Omental fat pad (tissue), 4 donors: ENCODE measurements around the gene SLC35F5. TPM values are rescaled to one million over a fixed set of nuclear protein-coding genes. Genes with fewer than 3 reads are reported as not detected.

Source experiments
- ATAC-seq: fragments of 150-250 bp; one replicate; pipeline ENCODE4 v1.9.1; 2016; ENCODE audit warnings: mild to moderate bottlenecking, moderate library complexity; ENCODE audit not compliant: low FRiP score
- DNase-seq: peaks from one replicate; pipeline ENCODE4 v3.0.0-alpha.2; 2019; ENCODE audit warnings: low spot score
- total RNA-seq, 4 donors: library from RNA; depleted of rRNA; stranded (reverse); fragments of >200 nt; gene quantifications; one replicate each; pipeline ENCODE4 v1.1.0, GENCODE V29; 2016
- TF ChIP-seq, protein P1 (sequence below), 3 donors: fragments of 450-650 bp; IDR thresholded peaks; one replicate each; pipeline ENCODE4 v1.5.1; 2016 to 2017; ENCODE audit warnings: antibody characterized with exemption in 3 of 3, mild to moderate bottlenecking in 3 of 3, moderate library complexity in 2 of 3

Gene SLC35F5
- total RNA-seq, 4 donors from 2014 or later, result 57.2 to 87.0 (median 69.1) TPM

DNA sequence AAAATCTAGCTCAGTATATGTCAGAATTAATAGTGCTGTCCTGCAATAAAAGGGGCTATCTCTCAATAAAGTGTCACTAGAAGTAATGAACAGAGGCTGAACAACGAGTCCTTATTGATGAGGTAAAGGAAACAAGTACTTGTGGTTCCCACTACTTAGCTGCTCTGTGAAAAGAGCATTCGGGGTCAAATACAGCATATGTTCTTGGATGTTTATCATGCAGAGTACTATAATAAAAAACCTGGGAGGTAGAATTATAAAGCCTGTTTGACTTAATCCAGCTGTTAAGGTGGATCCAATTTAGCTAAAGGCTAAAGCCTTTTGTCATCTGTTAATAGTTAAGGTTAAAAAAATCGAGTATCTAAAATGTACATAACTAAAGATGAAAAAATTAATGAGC is 32.4 kb downstream of the SLC35F5 start:
- DNase-seq (no peak), ATAC-seq (no peak)
- TF ChIP-seq, protein P1, sequence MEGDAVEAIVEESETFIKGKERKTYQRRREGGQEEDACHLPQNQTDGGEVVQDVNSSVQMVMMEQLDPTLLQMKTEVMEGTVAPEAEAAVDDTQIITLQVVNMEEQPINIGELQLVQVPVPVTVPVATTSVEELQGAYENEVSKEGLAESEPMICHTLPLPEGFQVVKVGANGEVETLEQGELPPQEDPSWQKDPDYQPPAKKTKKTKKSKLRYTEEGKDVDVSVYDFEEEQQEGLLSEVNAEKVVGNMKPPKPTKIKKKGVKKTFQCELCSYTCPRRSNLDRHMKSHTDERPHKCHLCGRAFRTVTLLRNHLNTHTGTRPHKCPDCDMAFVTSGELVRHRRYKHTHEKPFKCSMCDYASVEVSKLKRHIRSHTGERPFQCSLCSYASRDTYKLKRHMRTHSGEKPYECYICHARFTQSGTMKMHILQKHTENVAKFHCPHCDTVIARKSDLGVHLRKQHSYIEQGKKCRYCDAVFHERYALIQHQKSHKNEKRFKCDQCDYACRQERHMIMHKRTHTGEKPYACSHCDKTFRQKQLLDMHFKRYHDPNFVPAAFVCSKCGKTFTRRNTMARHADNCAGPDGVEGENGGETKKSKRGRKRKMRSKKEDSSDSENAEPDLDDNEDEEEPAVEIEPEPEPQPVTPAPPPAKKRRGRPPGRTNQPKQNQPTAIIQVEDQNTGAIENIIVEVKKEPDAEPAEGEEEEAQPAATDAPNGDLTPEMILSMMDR (IDR thresholded peaks at IDR 0.05), result no peak

DNA sequence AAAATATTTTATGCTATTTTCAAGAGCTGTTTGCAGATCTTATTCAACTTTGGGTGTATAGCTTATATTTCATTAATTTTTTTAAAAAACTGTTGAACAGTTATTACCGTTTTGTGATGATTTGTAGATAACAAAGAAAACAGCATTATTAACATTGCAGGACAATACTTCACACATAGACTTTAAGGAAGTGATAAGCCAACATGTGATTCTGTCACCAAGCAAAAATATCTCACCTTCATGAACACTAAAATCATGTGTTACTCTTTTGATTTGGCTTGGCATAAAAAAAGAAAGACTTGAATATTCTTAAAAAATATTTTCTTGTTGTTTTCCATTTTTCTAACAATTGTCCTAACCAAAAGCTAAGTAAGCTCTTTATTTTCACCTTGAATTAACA is 33.0 kb downstream of the SLC35F5 start:
- TF ChIP-seq, protein P1 (IDR thresholded peaks at IDR 0.05), result no peak
- DNase-seq, result no peak
- ATAC-seq, result no peak

DNA sequence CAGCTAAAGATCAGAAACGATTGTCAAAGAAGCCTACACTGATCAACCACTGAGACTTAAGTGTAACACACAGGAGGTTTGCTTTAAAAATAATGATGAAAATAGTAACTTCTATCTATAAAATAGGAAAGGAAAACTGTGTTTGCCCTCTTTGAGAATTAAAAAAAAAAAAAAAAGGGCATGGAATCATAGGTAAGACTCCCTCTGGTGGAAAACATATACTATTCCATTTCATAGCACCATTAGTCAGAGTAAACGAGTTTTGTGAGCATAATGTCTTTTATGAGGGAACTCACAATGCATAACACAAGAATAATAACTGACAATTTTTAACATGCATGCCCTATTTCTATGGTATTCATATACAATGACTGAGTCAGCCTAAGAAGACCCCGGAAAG is 36.3 kb downstream of the SLC35F5 start:
- no peak for ATAC-seq

DNA sequence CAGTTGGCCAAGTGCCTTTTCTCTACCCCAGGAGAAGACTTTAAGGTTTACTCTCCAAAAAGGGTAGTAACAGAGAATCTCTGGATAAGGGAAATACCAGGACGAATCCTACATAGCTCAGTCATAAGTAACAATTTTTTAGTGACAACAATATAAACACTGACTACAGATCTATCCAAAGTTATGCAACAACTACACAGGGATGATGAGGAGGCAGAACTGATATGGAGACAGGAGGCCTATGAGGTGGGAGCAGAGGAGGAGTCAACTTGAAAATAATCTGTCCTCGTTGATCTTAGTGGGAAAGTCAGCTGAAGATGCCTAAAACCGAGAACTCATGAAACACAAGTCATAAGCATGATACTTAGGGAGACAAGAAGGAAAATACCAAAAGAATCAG is 40.2 kb downstream of the SLC35F5 start:
- no peak for ATAC-seq
- TF ChIP-seq, protein P1 (IDR thresholded peaks at IDR 0.05), result no peak
- no peak for DNase-seq

More for the DNA sequence above, 36.3 kb downstream of the SLC35F5 start:
- no peak for DNase-seq
- TF ChIP-seq, protein P1 (IDR thresholded peaks at IDR 0.05), result no peak

DNA sequence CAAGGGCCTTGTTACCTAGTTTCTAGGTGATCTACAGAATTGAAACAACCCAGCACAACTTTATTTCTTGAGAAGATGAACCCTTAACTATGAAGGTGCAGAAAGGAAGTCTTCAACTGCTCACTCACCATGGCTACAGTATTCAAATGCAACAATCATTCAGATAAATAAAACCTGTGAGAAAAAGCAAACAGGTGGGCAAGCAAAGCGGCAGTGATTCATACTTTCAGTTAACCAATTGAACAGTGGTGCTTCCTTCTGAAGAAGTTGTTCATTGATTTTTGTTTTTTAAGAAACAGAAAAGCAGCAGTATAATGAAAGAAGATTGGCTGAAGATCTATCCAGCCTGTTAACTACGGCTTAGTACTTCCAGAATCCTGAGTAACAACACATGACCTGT is 43.5 kb downstream of the SLC35F5 start:
- ATAC-seq (no peak), DNase-seq (no peak)
- TF ChIP-seq, protein P1 (IDR thresholded peaks at IDR 0.05), result no peak

DNA sequence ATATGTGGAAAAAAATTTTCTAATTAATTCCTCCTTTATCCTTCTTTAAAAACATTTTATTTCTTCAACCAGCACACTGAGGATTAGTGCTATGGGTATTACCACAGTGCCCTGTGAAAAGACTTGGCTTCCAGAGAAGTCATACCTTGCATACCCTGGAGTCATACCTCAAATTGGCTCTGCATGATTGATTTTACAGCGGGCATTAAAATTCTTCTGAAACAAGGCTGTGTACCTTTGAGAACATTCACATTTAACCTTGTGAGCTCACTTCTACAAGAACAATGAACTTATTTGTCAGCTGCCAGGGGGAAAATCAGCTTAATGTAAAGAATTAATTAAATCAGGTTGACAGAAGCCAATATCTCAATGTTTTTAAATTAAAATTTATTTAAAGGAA is 44.6 kb downstream of the SLC35F5 start:
- TF ChIP-seq, protein P1 (IDR thresholded peaks at IDR 0.05), result no peak
- no peak for DNase-seq
- ATAC-seq, result no peak

DNA sequence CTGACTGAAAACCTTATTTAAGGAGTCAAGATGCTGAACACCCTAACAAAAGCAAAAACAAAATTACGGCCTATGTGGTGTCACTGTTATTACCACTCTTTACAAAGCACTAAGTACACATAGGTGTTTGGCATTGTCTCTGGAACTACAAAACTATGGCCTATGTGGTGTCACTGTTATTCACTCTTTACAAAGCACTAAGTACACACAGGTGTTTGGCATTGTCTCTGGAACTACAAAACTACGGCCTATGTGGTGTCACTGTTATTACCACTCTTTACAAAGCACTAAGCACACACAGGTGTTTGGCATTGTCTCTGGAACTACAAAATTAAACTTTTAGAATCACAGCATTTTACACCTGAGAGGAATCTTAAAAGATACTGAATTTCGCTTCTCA is 47.4 kb downstream of the SLC35F5 start:
- DNase-seq, result no peak
- no peak for ATAC-seq
- TF ChIP-seq, protein P1 (IDR thresholded peaks at IDR 0.05), result no peak
